Upper lobe of right lung (tissue), 1 donor: ENCODE results near the gene CCSER1. TPM values are rescaled to one million over a fixed set of nuclear protein-coding genes. Genes with fewer than 3 reads are reported as not detected.

ENCODE experiments used
- ATAC-seq: fragments of 200-7000 bp; cut with Tn5 transposase; one replicate; pipeline ENCODE4 v1.9.1; 2020; ENCODE audit warnings: mild to moderate bottlenecking, moderate library complexity
- DNase-seq: peaks from one replicate; pipeline ENCODE4 v3.0.0-alpha.2; 2020
- H3K27ac ChIP-seq: fragments of 200-600 bp; one replicate; pipeline ENCODE4 v1.8.0; 2022
- H3K27me3 ChIP-seq: fragments of 200-600 bp; one replicate; pipeline ENCODE4 v1.8.0; 2022; ENCODE audit warnings: mild to moderate bottlenecking
- H3K36me3 ChIP-seq: fragments of 200-600 bp; one replicate; pipeline ENCODE4 v1.8.0; 2022
- H3K4me1 ChIP-seq: fragments of 200-600 bp; one replicate; pipeline ENCODE4 v1.8.0; 2022
- H3K4me3 ChIP-seq: fragments of 200-600 bp; one replicate; pipeline ENCODE4 v1.8.0; 2022; ENCODE audit warnings: mild to moderate bottlenecking
- H3K9me3 ChIP-seq: fragments of 200-600 bp; one replicate; pipeline ENCODE4 v1.8.0; 2022
- CTCF ChIP-seq: fragments of 200-600 bp; IDR thresholded peaks from one replicate; pipeline ENCODE4 v1.8.0; 2022; ENCODE audit warnings: antibody characterized with exemption
- intact Hi-C: fragments of 100-400 bp; cut with DNase I; formaldehyde crosslinking; loops from one replicate; pipeline ENCODE4 v1.11.0; 2022
- total RNA-seq: library from RNA; stranded (reverse); fragmentation: NEBNext Ultra II Directional; extraction: Animal tissue kit (Norgen Biotek cat#: 25700); gene quantifications from one replicate; pipeline ENCODE4 v1.2.1, GENCODE V29; 2021
- donor health status: DM: no; HTN: yes; CAD: no; lungs with severe emphysema.

Gene CCSER1
- total RNA-seq, 1 donor from 2014 or later, result 7.4 TPM

DNA sequence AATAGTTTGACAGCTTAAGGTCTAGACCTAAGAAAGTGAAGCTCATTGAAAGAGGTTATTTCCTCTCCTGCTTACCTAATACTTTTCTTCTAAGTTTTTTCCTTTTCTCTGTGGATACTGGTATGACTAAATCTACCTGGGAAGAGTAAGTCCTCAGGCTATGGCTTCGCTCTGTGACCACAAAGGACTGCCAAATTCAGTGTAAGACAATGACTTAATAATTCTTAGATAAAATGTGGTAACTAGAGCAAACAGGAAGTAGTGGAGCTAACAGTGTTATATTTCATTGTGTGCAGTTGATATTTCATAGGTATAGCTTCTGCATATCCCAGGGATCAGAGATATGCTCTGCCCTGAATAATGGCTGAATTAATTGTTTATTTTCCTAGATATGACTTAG, 418.9 kb downstream of the CCSER1 start:
- Histone ChIP-seq H3K36me3 (no peaks in the 10 kb centered on the region), H3K27ac (no peak overlapping the region), H3K9me3 (no peaks in the 10 kb centered on the region), H3K4me3 (no peak overlapping the region), H3K4me1 (no peaks in the 10 kb centered on the region), H3K27me3 (no peaks in the 10 kb centered on the region)
- intact Hi-C loops, result no loop called here
- TF ChIP-seq CTCF, result no peak
- no peak for ATAC-seq
- no peak for DNase-seq

- no peak for DNase-seq
- no peak for ATAC-seq
- H3K27me3 ChIP-seq, result no peaks in the 10 kb centered on the region
- no peaks in the 10 kb centered on the region for H3K36me3 ChIP-seq
- H3K27ac ChIP-seq, result no peak overlapping the region
- intact Hi-C loops, result no loop called here
- no peak overlapping the region for H3K4me3 ChIP-seq
- H3K4me1 ChIP-seq, result no peaks in the 10 kb centered on the region
- H3K9me3 ChIP-seq, result no peaks in the 10 kb centered on the region
- TF ChIP-seq CTCF, result no peak
These were observed 443.4 kb downstream of the CCSER1 start for GRCh38 chr4:90570615-90571014.

DNA sequence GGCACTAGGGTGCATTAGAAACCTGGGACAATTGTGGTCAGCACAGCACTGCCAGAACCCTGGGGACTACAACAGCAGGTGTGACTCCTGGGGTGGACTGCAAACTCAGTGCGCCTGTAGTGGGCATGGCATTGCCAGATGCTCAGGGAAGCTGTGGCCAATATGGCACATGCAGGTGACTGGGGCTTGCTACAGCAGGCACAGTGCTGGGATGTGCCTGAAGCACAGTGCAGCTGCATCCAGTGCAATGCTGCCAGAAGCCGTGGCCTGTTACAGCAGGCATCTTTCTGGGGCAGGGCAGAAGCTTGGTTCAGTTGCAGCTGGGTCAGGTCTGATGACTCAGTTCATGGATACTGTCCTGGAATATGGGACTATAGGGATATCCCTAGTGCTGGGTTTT, 445.8 kb downstream of the CCSER1 start:
- no peaks in the 10 kb centered on the region for H3K36me3 ChIP-seq
- no peak for TF ChIP-seq CTCF
- ATAC-seq (no peak), DNase-seq (no peak)
- no peaks in the 10 kb centered on the region for H3K4me1 ChIP-seq
- H3K4me3 ChIP-seq, result no peak overlapping the region
- H3K9me3 ChIP-seq, result no peaks in the 10 kb centered on the region
- intact Hi-C loops, result no loop called here
- H3K27ac ChIP-seq, result no peak overlapping the region
- no peaks in the 10 kb centered on the region for H3K27me3 ChIP-seq

DNA sequence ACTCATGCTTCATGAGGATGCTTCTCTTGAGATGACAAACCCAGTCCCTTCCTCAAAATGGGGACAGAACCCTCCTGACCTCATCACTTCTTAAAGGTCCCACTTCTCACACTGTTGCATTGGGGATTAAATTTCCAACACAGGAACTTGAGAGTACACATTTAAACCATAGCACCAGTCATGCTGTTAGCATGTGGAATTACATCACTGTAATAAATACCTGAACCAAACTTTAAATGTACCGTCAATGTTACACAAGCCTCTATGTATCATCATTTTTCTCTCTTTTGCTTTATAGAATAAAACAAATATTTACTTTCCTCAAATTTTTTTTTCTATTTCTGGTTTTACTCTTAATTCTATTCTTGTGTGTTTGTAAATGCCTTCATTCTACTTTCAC, 448.2 kb downstream of the CCSER1 start:
- ATAC-seq (no peak), DNase-seq (no peak)
- no peak for TF ChIP-seq CTCF
- no peaks in the 10 kb centered on the region for H3K9me3 ChIP-seq
- no peaks in the 10 kb centered on the region for H3K27me3 ChIP-seq
- no peaks in the 10 kb centered on the region for H3K4me1 ChIP-seq
- no peak overlapping the region for H3K27ac ChIP-seq
- intact Hi-C loops, result no loop called here
- H3K4me3 ChIP-seq, result no peak overlapping the region
- no peaks in the 10 kb centered on the region for H3K36me3 ChIP-seq

GRCh38 chr4:90580326-90580725, 453.1 kb downstream of the CCSER1 start:
- H3K36me3 ChIP-seq, result no peaks in the 10 kb centered on the region
- no peak overlapping the region for H3K4me3 ChIP-seq
- ATAC-seq, result no peak
- intact Hi-C loops, result no loop called here
- DNase-seq, result no peak
- H3K9me3 ChIP-seq, result no peaks in the 10 kb centered on the region
- no peaks in the 10 kb centered on the region for H3K27me3 ChIP-seq
- no peaks in the 10 kb centered on the region for H3K4me1 ChIP-seq
- TF ChIP-seq CTCF, result no peak
- H3K27ac ChIP-seq, result no peak overlapping the region

- H3K36me3 ChIP-seq, result no peaks in the 10 kb centered on the region
- H3K27ac ChIP-seq, result no peak overlapping the region
- ATAC-seq (no peak), DNase-seq (no peak)
- H3K9me3 ChIP-seq, result no peaks in the 10 kb centered on the region
- no peak overlapping the region for H3K4me3 ChIP-seq
- H3K27me3 ChIP-seq, result no peaks in the 10 kb centered on the region
- intact Hi-C loops, result no loop called here
- H3K4me1 ChIP-seq, result no peaks in the 10 kb centered on the region
- TF ChIP-seq CTCF, result no peak
These were observed 454.9 kb downstream of the CCSER1 start for GRCh38 chr4:90582087-90582486.
